ENCODE measurements around the gene TRMT61A. TPM values are rescaled to one million over a fixed set of nuclear protein-coding genes. Genes with fewer than 3 reads are reported as not detected.

TRMT61A gene
- total and polyA plus RNA-seq, 2 of the 4 experiments (the other 2 are of a cell fraction) = 5.7 to 16.2 TPM

- intact Hi-C loops (cut with micrococcal nuclease) (loop anchor here (1.0 kb wide), 1 partner anchor 47 kb away; no protein-coding TSS in a partner anchor), dilution Hi-C loops (cut with HindIII; ENCODE audit: low sequenced_read_pairs, unreplicated experiment) (no loop called here), in situ Hi-C loops (cut with MboI; ENCODE audit: low sequenced_read_pairs) (no loop called here)
- H4K5ac ChIP-seq (ENCODE audit: low read depth, low read length) = no peak overlapping the region
- H2BK20ac ChIP-seq (ENCODE audit: low read depth, low read length) = no peak overlapping the region
- H2BK5ac ChIP-seq (ENCODE audit: low read depth, low read length, poor library complexity, severe bottlenecking) = no peak overlapping the region
- no peak overlapping the region for H3K9ac ChIP-seq (ENCODE audit: low read depth, low read length)
- H3K18ac ChIP-seq (ENCODE audit: low read depth, low read length) = no peak overlapping the region
- no peak overlapping the region for H2AK5ac ChIP-seq (ENCODE audit: low read depth, low read length)
- H3K9me1 ChIP-seq (ENCODE audit: insufficient read depth, low read length) = peaks cover 2% of the 10 kb centered on the region; the same call in 1 of the 2 replicates
- no peak overlapping the region for H3K4ac ChIP-seq (ENCODE audit: low read depth, low read length)
- no peak overlapping the region for H2AK9ac ChIP-seq (replicated peaks; ENCODE audit: low read depth, low read length, poor library complexity)
- H2AFZ ChIP-seq (replicated peaks; ENCODE audit: low read length, poor library complexity) = no peak overlapping the region
- no peak overlapping the region for H3K4me2 ChIP-seq (ENCODE audit: low read depth, low read length)
- 83% methylated on average over 4 of the region's 10 CpGs; no CpG with 5 or more reads in 1 of the 2 experiments for WGBS, 2 experiments (ENCODE audit: extremely low coverage in 2 of 2, insufficient read length in 1 of 2)
- no peaks in the 10 kb centered on the region for H3K9me3 ChIP-seq (ENCODE audit: control insufficient read depth, insufficient read depth, low read length)
- H3K4me1 ChIP-seq (ENCODE audit: control insufficient read depth, insufficient read depth, low read length) = no peaks in the 10 kb centered on the region; the same call in 1 of the 2 replicates
- no peak overlapping the region for H4K91ac ChIP-seq (ENCODE audit: insufficient read depth, low read depth, low read length)
- peaks cover 57% of the 10 kb centered on the region for H3K36me3 ChIP-seq (ENCODE audit: control insufficient read depth, insufficient read depth, low read length)
- no peak overlapping the region for H3K56ac ChIP-seq (ENCODE audit: extremely low read depth, insufficient read depth, low read length)
- DNase-seq (no peak), ATAC-seq (ENCODE audit: low read depth) (peak; percentile 35)
- POLR2A ChIA-PET (ENCODE audit: unreplicated experiment) = no interaction called here
- no peak overlapping the region for H3K27ac ChIP-seq (ENCODE audit: insufficient read depth, low read length)
- CTCF ChIA-PET = interaction anchor here (0.5 to 1.3 kb wide), 3 partner anchors 9 to 144 kb away, joined by 3 to 5 read pairs (median 4); no protein-coding TSS in a partner anchor
- no peak overlapping the region for H4K8ac ChIP-seq (ENCODE audit: low read depth in 2 of 2, low read length in 2 of 2)
- H3K27me3 ChIP-seq (ENCODE audit: control insufficient read depth, insufficient read depth, low read length) = no peaks in the 10 kb centered on the region
- no peak overlapping the region for H3K23ac ChIP-seq (ENCODE audit: low read depth, low read length)
- TF ChIP-seq RCOR1 (IDR thresholded peaks at IDR 0.05; ENCODE audit: insufficient replicate concordance, low read length) (no peak), MXI1 (IDR thresholded peaks at IDR 0.05; ENCODE audit: borderline replicate concordance, low read depth, low read length) (no peak), USF2 (IDR thresholded peaks at IDR 0.05; ENCODE audit: low read depth, low read length) (no peak), RFX5 (IDR thresholded peaks at IDR 0.05; ENCODE audit: low read depth, low read length) (no peak), POLR2A (IDR thresholded peaks at IDR 0.05; ENCODE audit: low read depth, low read length) (no peak), CEBPB (IDR thresholded peaks at IDR 0.05; ENCODE audit: low read depth, low read length) (no peak), NFE2L2 (IDR thresholded peaks at IDR 0.05; ENCODE audit: low read depth, low read length) (no peak), RAD21 (IDR thresholded peaks at IDR 0.05; ENCODE audit: low read length) (no peak), CTCF (conservative IDR thresholded peaks at IDR 0.05; ENCODE audit: low read depth, low read length) (no peak), FOS (IDR thresholded peaks at IDR 0.05; ENCODE audit: low read depth, low read length) (no peak)
- H2BK15ac ChIP-seq (ENCODE audit: low read depth, low read length) = no peak overlapping the region
- peaks cover 32% of the 10 kb centered on the region for H4K20me1 ChIP-seq (ENCODE audit: insufficient read depth, low read length)
- no TSS peak for BruUV-seq (replicated peaks)
- H3K14ac ChIP-seq (replicated peaks; ENCODE audit: low read depth, low read length) = no peak overlapping the region
- no peak overlapping the region for H3K4me3 ChIP-seq (ENCODE audit: insufficient read depth, low read depth, low read length)
- peaks cover 39 to 65% of the 10 kb centered on the region in 2 experiments for H3K79me1 ChIP-seq (ENCODE audit: low read depth in 1 of 2, low read length in 2 of 2)
- no peak overlapping the region for H2BK120ac ChIP-seq (ENCODE audit: low read depth, low read length)
Measured at GRCh38 chr14:103499709-103500108, 29.3 kb upstream of the TRMT61A start.
